Measurements from ENCODE around the gene CORO6. TPM values are rescaled to one million over a fixed set of nuclear protein-coding genes. Genes with fewer than 3 reads are reported as not detected.

Gene CORO6
- total and polyA plus RNA-seq, 12 donors = 53.2 to 262 (median 90.9) TPM

DNA sequence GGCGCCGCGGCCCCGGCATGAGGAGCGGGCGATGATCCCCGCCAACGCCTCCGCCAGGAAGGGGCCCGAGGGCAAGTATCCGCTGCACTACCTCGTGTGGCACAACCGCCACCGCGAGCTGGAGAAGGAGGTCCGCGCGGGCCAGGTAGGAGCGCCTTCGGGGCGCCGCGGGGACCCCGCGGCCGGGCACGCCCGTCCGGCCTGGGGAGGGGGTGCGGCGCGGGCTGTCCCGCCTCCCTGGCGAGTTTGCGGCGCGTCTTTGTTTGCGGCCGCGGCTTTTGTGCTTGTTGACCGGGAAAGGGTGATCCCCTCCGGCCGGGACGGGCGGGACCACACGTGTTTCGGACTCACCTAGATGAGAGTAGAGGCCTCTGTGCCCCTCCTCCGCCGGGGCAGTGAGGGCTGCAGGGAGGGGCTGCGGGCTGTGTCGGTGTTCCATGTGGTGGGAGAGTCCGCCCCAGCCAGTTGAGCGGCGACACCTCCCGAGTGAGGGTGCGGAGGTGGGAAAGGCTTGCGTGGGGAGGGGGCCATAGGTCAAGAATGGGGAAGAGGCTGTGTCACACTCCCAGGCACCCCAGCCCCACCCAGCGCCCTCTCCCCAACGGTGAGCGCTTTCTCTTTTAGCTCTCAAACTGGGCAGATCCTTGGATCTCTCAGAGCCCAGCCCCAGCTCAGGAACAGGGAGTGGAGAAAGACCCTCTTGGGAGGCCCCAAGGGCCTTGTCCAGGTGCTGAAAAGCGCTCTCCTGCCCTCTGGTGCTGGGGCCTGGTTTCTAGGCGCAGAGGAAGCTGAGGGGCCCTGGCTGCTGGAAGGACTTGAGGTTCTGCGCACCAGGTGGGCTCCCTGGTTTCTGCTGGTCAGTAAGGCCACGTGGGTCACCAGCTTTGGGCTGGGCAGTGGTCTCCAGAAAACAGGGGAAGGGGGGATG lies 28.9 kb downstream of the CORO6 start:
- no peaks in the 10 kb centered on the region for H3K9me3 ChIP-seq
- peak overlapping the region; percentile 50 to 75 (median 68) for H3K4me3 ChIP-seq
- peaks cover 0 to 15% (median 0%) of the 10 kb centered on the region in 7 donors for H3K27me3 ChIP-seq
- DNase-seq (peak; percentile 15 to 28), ATAC-seq (no peak)
- intact Hi-C loops (cut with DNase I) = no loop called here
- TF ChIP-seq, protein P1, sequence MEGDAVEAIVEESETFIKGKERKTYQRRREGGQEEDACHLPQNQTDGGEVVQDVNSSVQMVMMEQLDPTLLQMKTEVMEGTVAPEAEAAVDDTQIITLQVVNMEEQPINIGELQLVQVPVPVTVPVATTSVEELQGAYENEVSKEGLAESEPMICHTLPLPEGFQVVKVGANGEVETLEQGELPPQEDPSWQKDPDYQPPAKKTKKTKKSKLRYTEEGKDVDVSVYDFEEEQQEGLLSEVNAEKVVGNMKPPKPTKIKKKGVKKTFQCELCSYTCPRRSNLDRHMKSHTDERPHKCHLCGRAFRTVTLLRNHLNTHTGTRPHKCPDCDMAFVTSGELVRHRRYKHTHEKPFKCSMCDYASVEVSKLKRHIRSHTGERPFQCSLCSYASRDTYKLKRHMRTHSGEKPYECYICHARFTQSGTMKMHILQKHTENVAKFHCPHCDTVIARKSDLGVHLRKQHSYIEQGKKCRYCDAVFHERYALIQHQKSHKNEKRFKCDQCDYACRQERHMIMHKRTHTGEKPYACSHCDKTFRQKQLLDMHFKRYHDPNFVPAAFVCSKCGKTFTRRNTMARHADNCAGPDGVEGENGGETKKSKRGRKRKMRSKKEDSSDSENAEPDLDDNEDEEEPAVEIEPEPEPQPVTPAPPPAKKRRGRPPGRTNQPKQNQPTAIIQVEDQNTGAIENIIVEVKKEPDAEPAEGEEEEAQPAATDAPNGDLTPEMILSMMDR (IDR thresholded peaks at IDR 0.05) = peak in 5 of 9 donors; percentile 17 to 37 (median 33)
- no peaks in the 10 kb centered on the region for H3K36me3 ChIP-seq
- peaks cover 18 to 79% (median 56%) of the 10 kb centered on the region in 9 donors for H3K4me1 ChIP-seq
- H3K27ac ChIP-seq = peak overlapping the region in 7 of 10 donors; percentile 10 to 62 (median 39)
- 7 to 9% methylated on average over 55 to 64 of the region's 64 CpGs for WGBS, 2 donors

DNA sequence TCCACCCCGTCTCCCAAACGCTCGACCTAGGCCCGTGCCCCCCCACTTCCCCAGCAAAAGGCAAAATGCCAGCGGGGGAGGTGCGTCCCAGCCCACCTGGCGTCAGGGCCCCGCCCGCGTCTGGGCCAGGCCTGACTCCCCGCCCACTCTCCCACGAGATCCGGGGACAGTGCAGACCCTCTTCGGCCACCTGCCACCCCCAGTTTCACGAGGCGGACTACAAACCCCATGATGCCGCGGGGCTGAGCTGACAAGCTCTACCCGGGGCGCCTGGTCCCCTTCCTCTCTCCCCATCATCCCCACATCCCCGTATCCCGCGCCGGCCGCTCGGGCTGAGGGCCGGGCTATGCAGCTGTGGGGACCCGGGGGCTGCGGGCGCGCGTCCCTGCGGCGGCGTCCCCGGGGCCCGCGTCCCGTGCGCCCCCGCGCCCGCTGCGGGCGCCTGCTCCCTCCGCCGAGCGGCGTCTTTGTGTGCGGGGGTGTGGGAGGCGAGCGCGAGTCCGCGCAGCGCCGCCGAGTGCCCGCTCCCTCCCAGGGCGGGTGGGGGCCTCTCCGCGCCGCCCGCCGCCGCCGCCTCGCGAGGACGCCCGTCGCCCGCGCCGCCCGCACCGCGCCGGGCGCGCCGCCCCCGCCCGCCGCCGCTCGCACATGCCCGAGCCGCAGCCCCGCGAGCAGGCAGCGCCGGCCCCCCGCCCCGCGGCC lies 29.7 kb downstream of the CORO6 start, which contains the start of gene ANKRD13B:
Gene ANKRD13B, plus strand, starts transcription at position 283 of the 702 bp plus-strand sequence. CDS start 490 bp downstream, outside the sequence.
- H3K36me3 ChIP-seq = no peaks in the 10 kb centered on the region
- TF ChIP-seq, protein P1 (IDR thresholded peaks at IDR 0.05) = no peak
- H3K9me3 ChIP-seq = no peaks in the 10 kb centered on the region
- peaks cover 0 to 15% (median 0%) of the 10 kb centered on the region in 7 donors for H3K27me3 ChIP-seq
- peak within 1 kb of the TSS in 9 of 10 donors; percentile 16 to 95 (median 89) for H3K27ac ChIP-seq
- intact Hi-C loops (cut with DNase I) = no loop called here
- peak in 2 of 8 donors; percentile 7 to 13 for ATAC-seq
- WGBS, 2 donors = 1% methylated on average over 85 to 90 of the region's 96 CpGs
- H3K4me1 ChIP-seq = peaks cover 19 to 85% (median 64%) of the 10 kb centered on the region in 9 donors
- peak; percentile 44 to 62 for DNase-seq
- peak within 1 kb of the TSS; percentile 50 to 78 (median 68) for H3K4me3 ChIP-seq

DNA sequence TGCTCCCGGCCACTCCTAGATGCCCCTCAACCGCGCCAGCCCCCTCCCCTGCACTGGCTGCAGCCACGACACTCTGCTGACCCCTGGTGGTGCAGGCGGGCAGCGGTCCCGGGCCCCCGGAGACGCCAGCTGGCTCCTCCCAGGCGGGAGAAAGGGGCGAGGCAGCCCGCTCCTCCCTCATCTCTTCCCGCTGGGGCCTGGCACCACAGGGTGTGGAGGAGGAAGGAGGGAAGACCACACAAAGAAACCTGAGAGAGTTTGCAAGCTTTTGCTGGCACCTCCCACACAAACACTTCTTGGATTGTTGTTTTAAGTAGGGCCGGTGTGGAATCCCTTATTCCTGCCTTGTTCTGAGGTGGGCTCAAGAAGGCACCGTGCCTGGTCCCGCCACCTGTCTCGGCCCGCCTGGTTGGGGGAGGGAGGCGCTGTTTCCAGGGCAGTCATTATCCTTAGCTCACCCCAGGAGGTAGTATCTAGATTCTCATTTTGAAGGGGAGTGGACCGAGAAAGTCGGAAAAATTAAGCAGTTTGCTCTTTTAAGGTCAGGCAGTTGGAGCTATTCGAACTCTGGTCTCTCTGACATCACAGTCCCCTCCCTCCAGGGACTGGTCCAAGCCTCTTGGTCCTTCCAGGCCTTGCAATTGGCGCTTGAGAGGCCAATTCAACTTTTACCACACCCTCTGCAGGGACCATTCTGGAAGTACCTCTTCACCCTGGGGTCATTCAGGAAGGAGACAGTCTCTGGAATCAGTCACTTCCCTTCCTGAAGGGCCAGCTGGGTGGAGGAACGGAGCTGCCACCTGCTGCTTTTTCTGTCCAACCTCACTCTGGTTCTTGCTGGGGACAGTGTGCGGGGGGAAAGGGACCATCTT lies 30.7 kb downstream of the CORO6 start:
- Histone ChIP-seq H3K27me3 (peaks cover 0 to 15% (median 0%) of the 10 kb centered on the region in 7 donors), H3K27ac (peak overlapping the region in 9 of 10 donors; percentile 16 to 95 (median 89)), H3K36me3 (no peaks in the 10 kb centered on the region), H3K4me1 (peaks cover 26 to 85% (median 67%) of the 10 kb centered on the region in 9 donors), H3K4me3 (peak overlapping the region in 9 of 10 donors; percentile 12 to 78 (median 63)), H3K9me3 (no peaks in the 10 kb centered on the region)
- DNase-seq = peak; percentile 88 to 93
- TF ChIP-seq, protein P1 (IDR thresholded peaks at IDR 0.05) = peak; percentile 29 to 100 (median 98)
- intact Hi-C loops (cut with DNase I) = loop anchor here in 2 of 10 donors (1.0 kb wide), 1 partner anchor 12 kb away; no protein-coding TSS in a partner anchor
- peak; percentile 63 to 87 (median 77) for ATAC-seq
- 11 to 14% methylated on average over 25 of the region's 25 CpGs for WGBS, 2 donors
